ENCODE data around the gene ITPK1.

Gene ITPK1

DNA sequence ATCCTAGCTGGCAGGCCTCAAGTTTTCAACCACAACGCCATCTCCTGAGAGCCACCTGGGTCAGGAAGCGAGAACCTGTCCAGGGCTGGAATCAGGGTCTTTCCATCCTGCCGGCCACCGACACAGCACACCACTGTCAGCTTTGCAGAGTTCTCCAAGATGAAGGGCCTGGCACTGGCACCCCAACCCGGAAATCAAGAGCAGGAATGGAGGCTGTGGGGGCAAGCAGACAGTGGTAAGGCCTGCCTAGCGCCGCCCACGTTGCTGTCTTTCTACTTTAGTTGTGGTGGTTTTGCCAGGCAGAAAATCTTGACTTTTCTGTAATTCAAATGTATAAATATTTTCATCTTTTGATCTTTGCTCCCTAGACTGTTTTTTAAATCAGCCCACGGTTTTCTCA lies 90.7 kb downstream of the ITPK1 start:
- DNase-seq, result no peak
- intact Hi-C loops (cut with DNase I), result no loop called here

GRCh38 chr14:93024493-93024892 lies 91.2 kb downstream of the ITPK1 start:
- no peak for DNase-seq
- intact Hi-C loops (cut with DNase I), result no loop called here

- intact Hi-C loops (cut with DNase I), result no loop called here
- DNase-seq, result no peak
Observed at GRCh38 chr14:93023802-93024434, 91.8 kb downstream of the ITPK1 start.

GRCh38 chr14:93023039-93023438 lies 92.7 kb downstream of the ITPK1 start:
- intact Hi-C loops (cut with DNase I), result no loop called here
- DNase-seq, result peak in 26 of 42 donors; percentile 43 to 90 (median 68)

- peak; percentile 65 to 94 (median 86) for DNase-seq
Observed at GRCh38 chr14:93019970-93020369, 95.8 kb downstream of the ITPK1 start.

GRCh38 chr14:93019367-93019843 lies 96.3 kb downstream of the ITPK1 start:
- intact Hi-C loops (cut with DNase I), result no loop called here
- DNase-seq, result peak in 8 of 42 donors; percentile 32 to 61 (median 52)

More at GRCh38 chr14:93019970-93020369, 95.8 kb downstream of the ITPK1 start:
- intact Hi-C loops (cut with DNase I), result no loop called here

DNA sequence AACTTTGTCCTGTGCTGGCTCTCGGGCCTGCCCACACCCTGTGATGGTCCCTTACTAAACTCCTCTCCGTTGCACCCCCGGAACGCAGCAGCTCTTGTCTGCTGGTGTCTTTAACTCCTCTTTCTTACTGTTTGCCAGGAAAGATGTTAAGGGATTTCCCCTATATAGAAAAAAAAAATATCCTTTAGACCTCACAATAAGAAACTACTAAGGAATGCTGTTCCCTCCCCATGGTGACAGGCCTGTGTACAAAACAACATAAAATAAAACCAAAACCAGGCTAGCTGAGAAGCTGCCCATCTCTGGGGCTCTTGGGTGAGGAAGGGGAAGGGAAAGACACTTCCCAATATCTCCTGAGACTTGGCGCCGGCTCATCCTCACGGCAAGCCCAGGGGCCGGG lies 97.4 kb downstream of the ITPK1 start:
- DNase-seq, result no peak
- intact Hi-C loops (cut with DNase I), result no loop called here

DNA sequence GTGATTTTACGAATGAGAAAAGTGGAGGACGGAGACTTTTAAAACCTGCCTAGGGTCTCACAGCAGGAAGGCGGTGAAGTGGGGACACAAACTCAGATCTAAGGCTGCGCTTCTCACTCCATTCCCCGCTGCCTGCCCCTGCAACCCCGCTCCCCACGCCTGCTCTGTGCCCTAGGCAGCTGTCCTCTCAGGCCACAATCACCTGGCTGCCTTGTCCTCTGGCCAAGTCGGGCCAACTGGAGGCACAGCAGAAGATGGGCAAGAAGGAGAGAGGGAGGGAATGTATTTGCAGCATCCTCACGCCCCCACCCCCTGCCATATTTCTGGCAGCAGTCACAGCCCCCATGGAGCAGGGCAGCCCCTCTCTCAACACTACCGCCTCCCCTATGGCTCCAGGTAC lies 97.8 kb downstream of the ITPK1 start:
- intact Hi-C loops (cut with DNase I), result no loop called here

DNA sequence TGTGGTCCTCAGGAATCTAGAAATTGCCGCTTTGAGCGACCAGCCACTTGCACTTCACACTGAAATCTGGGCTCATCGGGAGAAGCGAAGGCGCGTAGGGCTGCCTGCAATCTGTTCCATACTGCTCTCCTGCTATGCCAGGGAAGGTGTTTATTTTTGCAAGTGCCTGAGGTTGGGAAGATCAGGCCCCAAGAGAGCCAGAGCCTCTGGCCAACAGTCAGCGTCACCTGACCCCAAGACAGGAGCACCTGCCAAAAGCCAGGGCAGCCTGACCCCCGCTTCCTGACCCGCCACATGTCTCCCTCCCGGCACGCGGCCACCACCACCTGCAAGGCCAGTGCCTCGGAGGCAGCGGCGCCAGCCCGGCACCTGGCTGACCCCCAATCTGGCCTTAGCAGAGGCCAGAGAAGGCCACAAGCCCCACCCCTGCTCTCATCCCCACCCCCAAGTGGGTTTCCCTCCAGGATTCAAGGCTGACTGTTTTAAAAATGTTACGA lies 98.4 kb downstream of the ITPK1 start:
- peak in 2 of 42 donors; percentile 22 to 49 for DNase-seq
- intact Hi-C loops (cut with DNase I), result no loop called here

More for the DNA sequence above, 97.8 kb downstream of the ITPK1 start:
- DNase-seq, result peak in 1 of 42 donors; percentile 11

DNA sequence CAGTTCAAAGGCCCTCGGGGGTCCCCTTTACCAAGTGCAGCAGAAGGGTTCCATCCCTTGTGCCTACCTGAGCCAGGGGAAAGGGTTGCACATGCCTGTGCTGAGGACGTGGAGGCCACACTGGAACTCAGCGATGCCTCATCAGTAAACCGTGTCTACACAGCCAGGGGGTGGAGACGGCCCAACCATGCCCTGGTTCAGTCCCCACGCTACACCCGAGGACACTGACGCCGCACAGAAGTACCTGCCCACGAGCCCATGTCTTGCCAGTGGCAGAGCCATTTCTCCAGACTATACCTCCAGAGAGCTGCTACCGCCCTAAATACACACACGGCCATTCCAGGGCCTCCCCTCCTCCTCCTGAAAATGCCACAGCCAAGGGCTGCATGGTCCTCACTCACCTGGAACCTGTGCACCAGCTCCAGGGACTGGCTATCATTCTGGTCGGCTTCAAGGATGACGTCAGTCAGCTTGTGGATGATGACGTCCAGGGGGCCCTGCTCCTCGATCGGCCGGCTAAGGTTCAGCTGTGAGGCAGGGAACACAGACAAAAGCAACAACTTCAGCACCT lies 99.4 kb downstream of the ITPK1 start:
- DNase-seq, result no peak
- intact Hi-C loops (cut with DNase I), result no loop called here

- intact Hi-C loops (cut with DNase I), result no loop called here
- DNase-seq, result peak in 1 of 42 donors; percentile 53
Observed at GRCh38 chr14:93015505-93015904, 100.2 kb downstream of the ITPK1 start.

GRCh38 chr14:93015064-93015463 lies 100.7 kb downstream of the ITPK1 start:
- intact Hi-C loops (cut with DNase I), result no loop called here

GRCh38 chr14:93014058-93015023 lies 101.4 kb downstream of the ITPK1 start:
- DNase-seq, result no peak
- intact Hi-C loops (cut with DNase I), result no loop called here

More at GRCh38 chr14:93015064-93015463, 100.7 kb downstream of the ITPK1 start:
- DNase-seq, result no peak

DNA sequence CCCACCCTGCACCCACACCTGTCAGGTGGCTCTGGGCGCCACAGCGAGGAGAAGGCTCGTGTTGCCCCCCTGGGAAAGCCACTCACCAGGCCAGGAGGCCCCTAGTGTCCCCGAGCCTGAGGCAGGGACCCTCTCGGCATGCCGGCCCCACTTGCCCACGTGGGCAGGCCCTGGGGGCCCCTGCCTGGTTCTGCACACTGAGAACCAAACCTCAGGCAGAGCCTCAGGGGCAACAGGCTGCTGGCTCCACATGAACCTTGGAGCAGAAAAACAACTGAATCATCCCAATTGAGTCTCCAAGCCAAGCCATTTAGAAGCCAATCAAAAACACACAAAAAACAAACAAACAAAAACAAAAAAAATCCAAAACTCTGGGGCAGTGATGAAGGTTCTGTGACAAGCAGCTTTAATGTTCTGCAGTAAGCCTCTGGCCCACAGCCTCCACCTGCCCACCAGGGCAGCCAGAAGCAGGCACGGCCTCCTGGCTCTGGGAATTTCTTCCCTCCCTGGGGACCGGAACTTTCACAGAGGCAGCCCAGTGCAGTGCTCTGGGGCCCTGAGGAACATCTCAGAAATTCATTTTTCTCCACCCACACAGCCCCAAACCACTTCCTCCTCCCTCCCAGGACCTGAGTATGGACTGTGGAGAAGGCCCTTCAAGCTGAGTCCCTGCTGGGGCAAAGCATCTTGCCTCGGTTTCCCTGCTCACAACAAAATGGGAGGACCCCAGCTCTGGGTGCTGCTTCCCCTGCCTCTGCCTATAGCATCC lies 102.6 kb downstream of the ITPK1 start:
- no peak for DNase-seq
- intact Hi-C loops (cut with DNase I), result no loop called here

DNA sequence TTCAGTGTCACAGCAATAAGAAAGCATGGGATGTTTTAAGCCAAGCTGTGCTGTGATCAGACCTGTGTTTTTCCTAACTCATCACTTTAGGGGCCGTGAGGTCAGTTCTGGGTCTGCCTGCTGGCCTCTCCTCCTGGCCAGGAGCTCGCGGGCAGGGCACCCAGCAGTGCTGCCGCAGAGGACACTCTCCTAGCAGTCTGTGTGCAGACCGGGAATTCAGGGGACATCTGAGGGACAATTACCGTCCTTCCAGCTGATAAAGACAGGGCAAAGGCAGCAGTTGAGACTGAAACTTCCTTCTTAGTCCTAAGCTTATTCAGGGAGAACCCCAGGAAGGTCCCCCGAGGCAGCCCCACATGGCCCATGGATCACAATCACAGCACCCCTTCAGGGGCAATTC lies 103.2 kb downstream of the ITPK1 start:
- intact Hi-C loops (cut with DNase I), result no loop called here
- no peak for DNase-seq

DNA sequence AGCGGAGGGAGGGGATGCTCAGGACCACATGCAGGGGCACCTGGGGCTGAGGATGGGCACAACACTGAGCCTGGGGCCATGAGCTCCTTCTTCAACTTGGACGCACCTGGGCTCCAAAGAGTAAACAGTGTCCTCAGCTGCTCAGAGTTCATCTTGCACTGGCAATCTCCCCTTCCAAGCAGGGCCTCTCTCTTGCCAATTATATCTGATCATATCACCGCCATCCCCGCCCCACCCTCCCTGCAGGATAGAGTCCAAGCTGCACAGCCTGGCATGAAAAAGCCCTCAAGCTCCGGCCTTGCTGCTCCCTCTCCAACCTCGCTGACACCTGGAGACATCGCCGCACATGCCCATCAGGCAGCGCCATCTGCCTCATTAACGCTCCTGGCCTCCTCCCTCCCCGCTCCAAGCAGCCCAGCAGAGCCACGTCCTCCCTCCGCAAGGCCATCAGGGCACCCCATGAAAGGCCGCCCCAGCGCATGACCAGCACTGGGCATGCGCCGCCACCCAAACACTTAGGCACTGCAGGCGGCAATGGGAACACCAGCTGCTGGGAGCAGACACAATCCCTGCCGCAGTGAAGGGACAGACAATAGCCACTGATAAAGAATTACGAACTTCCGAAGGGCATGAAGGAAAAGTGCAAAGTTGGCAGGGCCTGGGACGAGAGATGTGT lies 103.9 kb downstream of the ITPK1 start:
- intact Hi-C loops (cut with DNase I), result no loop called here
- peak; percentile 48 to 93 (median 80) for DNase-seq

- intact Hi-C loops (cut with DNase I), result no loop called here
- no peak for DNase-seq
Observed at GRCh38 chr14:93011141-93011529, 104.6 kb downstream of the ITPK1 start.

DNA sequence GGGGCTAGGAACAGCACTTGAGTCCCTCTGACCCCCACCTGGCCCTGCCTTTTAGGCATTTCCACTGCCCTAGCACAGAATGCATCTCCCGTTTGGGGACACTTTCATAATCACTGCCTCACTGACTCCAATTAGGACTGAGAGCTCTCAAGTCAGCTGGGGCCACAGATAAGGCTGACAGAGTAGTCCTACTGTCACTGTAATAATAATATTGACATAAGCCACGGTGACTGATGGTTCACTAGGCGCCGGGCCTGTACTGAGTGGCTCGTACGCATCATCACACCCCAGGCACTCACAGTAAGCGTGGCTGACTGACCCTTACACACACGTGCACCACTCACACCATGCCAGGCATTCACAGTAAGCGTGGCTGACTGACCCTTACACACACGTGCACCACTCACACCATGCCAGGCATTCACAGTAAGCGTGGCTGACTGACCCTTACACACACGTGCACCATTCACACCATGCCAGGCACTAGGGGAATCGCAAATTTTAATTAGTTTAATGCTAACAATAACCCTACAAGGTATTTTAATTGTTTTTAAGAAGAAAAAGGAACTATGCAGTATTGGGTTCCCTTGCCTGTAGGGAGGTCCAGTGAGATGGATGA lies 105.1 kb downstream of the ITPK1 start:
- intact Hi-C loops (cut with DNase I), result no loop called here
- DNase-seq, result no peak
